Lung (tissue), 12 donors: ENCODE data around the gene NOXA1. TPM values are rescaled to one million over a fixed set of nuclear protein-coding genes. Genes with fewer than 3 reads are reported as not detected.

ENCODE experiments used
- ATAC-seq: fragments of 200-7000 bp; cut with Tn5 transposase; one replicate; pipeline ENCODE4 v1.9.1; 2020; ENCODE audit warnings: moderate number of reproducible peaks; ENCODE audit not compliant: insufficient read depth, low FRiP score
- DNase-seq, 3 donors: peaks; one replicate each; pipeline ENCODE4 v3.0.0-alpha.2; 2013 to 2017
- H3K27ac ChIP-seq, 2 donors: one replicate each; pipeline ENCODE4 v1.5.1; 2013; ENCODE audit warnings: mild to moderate bottlenecking in 2 of 2, moderate library complexity in 2 of 2, control low read depth in 1 of 2, inconsistent platforms in 1 of 2, low read depth in 1 of 2, low read length in 1 of 2
- H3K27me3 ChIP-seq, 3 donors: one replicate each; pipeline ENCODE4 v1.5.1; 2013; ENCODE audit warnings: low read length in 2 of 3; ENCODE audit not compliant: control insufficient read depth in 3 of 3, insufficient read depth in 3 of 3
- H3K36me3 ChIP-seq, 4 donors: one replicate each; pipeline ENCODE4 v1.5.1; 2013; ENCODE audit warnings: low read length in 4 of 4, mild to moderate bottlenecking in 1 of 4, moderate library complexity in 1 of 4; ENCODE audit not compliant: control insufficient read depth in 4 of 4, insufficient read depth in 4 of 4
- H3K4me1 ChIP-seq, 5 donors: one replicate each; pipeline ENCODE4 v1.5.1; 2013; ENCODE audit warnings: low read length in 5 of 5, mild to moderate bottlenecking in 2 of 5, moderate library complexity in 1 of 5; ENCODE audit not compliant: control insufficient read depth in 5 of 5, insufficient read depth in 5 of 5
- H3K4me3 ChIP-seq: one replicate; pipeline ENCODE4 v1.5.1; 2013; ENCODE audit warnings: mild to moderate bottlenecking, control low read depth, moderate library complexity
- H3K9ac ChIP-seq, 2 donors: one replicate each; pipeline ENCODE4 v1.5.1; 2013; ENCODE audit warnings: low read length in 2 of 2, control low read depth in 1 of 2; ENCODE audit not compliant: insufficient read depth in 1 of 2
- H3K9me3 ChIP-seq, 4 donors: one replicate each; pipeline ENCODE4 v1.5.1; 2013; ENCODE audit warnings: low read length in 3 of 4, mild to moderate bottlenecking in 1 of 4, moderate library complexity in 1 of 4; ENCODE audit not compliant: control insufficient read depth in 4 of 4, insufficient read depth in 3 of 4
- WGBS, 2 donors: extraction: QIAGEN DNeasy Blood & Tissue Kit; methylation state at CpG; one replicate each; pipeline ENCODE4 v1.1.7; 2013; 5-methylcytosine and 5-hydroxymethylcytosine counted together
- polyA plus RNA-seq, 2 donors: library from polyadenylated mRNA; stranded (reverse); fragments of 200-250 nt; gene quantifications; one replicate each; pipeline ENCODE4 v1.2.1, GENCODE V29; 2013
- total RNA-seq, 2 donors: library from RNA; depleted of rRNA in 1 of 2; stranded (reverse); fragments of >200 nt in 1 of 2; gene quantifications; one replicate each; pipeline ENCODE4 v1.2.1, GENCODE V29; 2014 to 2021
- TF ChIP-seq, protein P1 (sequence below): IDR thresholded peaks from 2 replicates; pipeline ENCODE4 v1.5.1; 2012; ENCODE audit warnings: mild to moderate bottlenecking; ENCODE audit errors: control extremely low read depth, extremely low read depth
- donor health status: control.
- donor health status: control.
- donor health status: Bipolar disorder and iron deficiency.
- donor health status: healthy.
- donor health status: DM: yes; HTN: yes; CAD: no.

NOXA1 gene
- total and polyA plus RNA-seq, 4 donors: 2.1 to 11.7 (median 6.6) TPM

DNA sequence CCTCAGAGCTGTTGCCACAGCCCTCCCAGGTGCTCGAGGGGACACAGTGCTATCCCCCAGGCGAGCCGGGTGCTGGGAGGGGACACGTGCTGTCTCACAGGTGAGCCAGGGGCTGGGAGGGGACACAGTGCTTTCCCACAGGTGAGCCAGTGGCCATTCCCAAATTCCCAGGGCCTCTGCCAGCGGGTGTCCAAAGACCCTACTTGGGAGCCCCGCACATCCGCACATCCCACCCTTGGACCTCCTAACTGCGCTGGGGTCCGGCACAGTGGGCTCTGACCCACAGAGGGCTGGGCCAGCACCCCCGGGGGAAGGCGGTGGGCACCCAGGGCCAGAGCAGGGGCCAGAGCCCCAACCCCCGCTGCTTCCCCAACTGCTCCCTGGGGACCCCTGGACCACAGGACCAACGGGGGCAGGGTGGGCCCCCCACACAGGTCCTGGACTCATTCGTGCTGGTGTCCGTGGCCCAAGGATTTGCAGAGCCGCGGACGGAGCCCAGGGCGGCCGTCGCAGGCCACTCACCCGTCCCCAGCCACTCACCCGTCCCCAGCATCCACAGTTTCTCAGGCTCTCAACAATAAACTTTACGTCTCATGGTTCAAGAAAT is 18.1 kb upstream of the NOXA1 start:
- no peak for ATAC-seq
- TF ChIP-seq, protein P1, sequence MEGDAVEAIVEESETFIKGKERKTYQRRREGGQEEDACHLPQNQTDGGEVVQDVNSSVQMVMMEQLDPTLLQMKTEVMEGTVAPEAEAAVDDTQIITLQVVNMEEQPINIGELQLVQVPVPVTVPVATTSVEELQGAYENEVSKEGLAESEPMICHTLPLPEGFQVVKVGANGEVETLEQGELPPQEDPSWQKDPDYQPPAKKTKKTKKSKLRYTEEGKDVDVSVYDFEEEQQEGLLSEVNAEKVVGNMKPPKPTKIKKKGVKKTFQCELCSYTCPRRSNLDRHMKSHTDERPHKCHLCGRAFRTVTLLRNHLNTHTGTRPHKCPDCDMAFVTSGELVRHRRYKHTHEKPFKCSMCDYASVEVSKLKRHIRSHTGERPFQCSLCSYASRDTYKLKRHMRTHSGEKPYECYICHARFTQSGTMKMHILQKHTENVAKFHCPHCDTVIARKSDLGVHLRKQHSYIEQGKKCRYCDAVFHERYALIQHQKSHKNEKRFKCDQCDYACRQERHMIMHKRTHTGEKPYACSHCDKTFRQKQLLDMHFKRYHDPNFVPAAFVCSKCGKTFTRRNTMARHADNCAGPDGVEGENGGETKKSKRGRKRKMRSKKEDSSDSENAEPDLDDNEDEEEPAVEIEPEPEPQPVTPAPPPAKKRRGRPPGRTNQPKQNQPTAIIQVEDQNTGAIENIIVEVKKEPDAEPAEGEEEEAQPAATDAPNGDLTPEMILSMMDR: no peak
- no peak overlapping the region for H3K27ac ChIP-seq
- no peak overlapping the region for H3K9ac ChIP-seq
- 94 to 97% methylated on average over 23 to 24 of the region's 24 CpGs for WGBS, 2 donors
- no peaks in the 10 kb centered on the region for H3K27me3 ChIP-seq
- peaks cover 0 to 9% (median 0%) of the 10 kb centered on the region in 5 donors for H3K4me1 ChIP-seq
- H3K36me3 ChIP-seq: peaks cover 0 to 2% (median 0%) of the 10 kb centered on the region in 4 donors
- H3K4me3 ChIP-seq: no peak overlapping the region
- DNase-seq: no peak
- no peaks in the 10 kb centered on the region for H3K9me3 ChIP-seq

DNA sequence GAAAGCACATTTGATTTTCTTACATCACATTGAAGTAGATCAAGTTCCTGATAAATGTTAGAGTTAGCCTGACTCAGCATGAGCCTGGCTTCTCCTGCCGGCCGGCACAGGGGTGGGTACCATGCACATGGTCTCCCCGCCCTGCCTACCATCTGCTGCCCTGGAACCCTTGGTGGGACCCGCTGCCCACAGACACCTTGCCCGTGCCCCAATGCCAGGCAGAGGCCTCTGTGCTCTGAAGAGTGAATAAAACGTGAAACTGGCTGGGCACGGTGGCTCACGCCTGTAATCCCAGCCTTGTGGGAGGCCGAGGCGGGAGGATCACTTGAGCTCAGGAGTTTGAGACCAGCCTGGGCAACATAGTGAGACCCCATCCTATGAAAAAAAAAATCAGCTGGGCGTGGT is 17.5 kb upstream of the NOXA1 start:
- no peak for DNase-seq
- WGBS, 2 donors: 80 to 88% methylated on average over 11 of the region's 11 CpGs
- H3K9ac ChIP-seq: no peak overlapping the region

DNA sequence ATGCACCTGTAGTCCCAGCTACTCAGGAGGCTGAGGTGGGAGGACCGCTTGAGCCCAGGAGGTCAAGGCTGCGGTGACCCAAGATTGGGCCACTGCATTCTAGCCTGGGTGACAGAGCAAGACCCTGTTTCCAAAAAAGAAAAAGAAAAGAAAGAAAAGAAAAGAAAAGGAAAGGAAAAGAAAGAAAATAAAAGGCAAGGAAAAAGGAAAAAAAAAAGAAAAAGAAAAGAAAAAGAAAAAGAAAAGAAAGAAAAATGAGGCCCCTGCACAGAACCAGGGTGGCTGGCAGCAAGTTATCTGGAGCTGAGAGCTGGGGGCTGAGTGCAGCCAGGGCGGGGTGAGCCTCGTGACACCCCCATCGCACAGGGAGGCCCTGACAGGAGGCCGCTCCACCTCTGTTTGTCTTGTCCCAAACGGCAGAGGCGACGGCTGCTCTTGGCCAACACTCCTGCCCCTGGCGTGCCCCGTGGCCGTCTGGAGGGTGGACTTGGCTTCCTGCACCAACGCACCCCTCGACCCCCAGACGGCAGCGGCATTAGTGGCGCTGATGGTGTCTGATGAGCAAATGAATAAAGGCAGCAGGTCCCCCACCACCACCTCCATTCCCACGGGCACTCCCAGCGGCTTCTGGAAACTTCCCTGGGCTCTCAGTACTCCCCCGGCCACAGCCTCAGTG is 17.0 kb upstream of the NOXA1 start:
- Histone ChIP-seq H3K27ac (no peak overlapping the region), H3K27me3 (no peaks in the 10 kb centered on the region), H3K9me3 (no peaks in the 10 kb centered on the region), H3K36me3 (peaks cover 0 to 2% (median 0%) of the 10 kb centered on the region in 4 donors), H3K4me1 (peaks cover 0 to 17% (median 0%) of the 10 kb centered on the region in 5 donors), H3K4me3 (no peak overlapping the region), H3K9ac (no peak overlapping the region)
- 55 to 69% methylated on average over 19 to 20 of the region's 20 CpGs for WGBS, 2 donors
- DNase-seq: no peak
- TF ChIP-seq, protein P1: no peak
- no peak for ATAC-seq

More for the DNA sequence above, 17.5 kb upstream of the NOXA1 start:
- Histone ChIP-seq H3K27ac (no peak overlapping the region), H3K4me1 (peaks cover 0 to 12% (median 0%) of the 10 kb centered on the region in 5 donors), H3K36me3 (peaks cover 0 to 2% (median 0%) of the 10 kb centered on the region in 4 donors), H3K9me3 (no peaks in the 10 kb centered on the region), H3K4me3 (no peak overlapping the region), H3K27me3 (no peaks in the 10 kb centered on the region)
- ATAC-seq: no peak
- TF ChIP-seq, protein P1: no peak
